ENCODE results near the gene TSPEAR. TPM values are rescaled to one million over a fixed set of nuclear protein-coding genes. Genes with fewer than 3 reads are reported as not detected.

The TSPEAR gene
- total RNA-seq: not detected in 2 replicates

DNA sequence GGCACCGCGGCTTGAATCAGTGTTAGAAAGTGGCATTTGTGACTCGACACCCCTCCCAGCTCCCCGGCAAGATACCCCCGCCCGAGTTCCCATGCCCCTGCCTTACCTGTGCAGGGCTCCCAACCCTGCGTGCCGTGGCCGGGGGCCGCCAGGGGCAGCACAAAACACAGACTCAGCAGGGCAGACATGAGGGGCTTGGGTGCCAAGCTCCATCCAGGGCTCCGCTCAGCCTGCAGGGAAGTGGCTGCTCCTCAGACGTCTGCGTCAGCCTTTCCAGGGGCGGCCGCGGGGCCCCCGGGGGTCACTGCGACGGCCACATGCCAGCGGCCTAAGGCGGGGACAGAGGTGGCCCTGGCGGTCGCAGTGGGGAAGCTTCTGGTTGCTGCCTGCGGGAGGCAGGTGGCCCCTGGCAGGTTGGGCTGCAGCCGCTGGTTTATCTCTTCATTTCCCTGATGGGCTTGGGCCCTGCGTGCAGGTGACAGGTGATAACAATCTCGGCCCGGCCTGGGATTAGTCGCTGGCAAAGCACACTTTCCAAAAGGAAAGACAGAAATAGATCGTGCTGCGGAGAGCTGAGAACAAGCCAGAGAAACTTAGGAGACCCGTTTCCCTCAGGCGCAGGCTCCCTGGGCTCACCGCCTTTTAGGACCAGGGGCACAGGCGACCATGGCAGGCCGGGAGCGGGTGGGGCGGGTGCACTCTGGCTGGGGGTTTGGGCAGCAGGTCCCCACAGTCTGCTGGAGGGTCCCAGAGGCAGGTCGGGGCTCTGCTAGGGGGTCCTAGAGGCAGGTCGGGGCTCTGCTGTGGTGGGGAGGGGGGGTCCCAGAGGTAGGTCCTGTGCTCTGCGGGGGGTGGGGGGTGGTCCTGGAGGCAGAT, at the start of gene TSPEAR:
Gene TSPEAR (minus strand): TSS at position 246 of the 876 bp plus-strand sequence. CDS start 58 bp downstream, at position 188.

DNA sequence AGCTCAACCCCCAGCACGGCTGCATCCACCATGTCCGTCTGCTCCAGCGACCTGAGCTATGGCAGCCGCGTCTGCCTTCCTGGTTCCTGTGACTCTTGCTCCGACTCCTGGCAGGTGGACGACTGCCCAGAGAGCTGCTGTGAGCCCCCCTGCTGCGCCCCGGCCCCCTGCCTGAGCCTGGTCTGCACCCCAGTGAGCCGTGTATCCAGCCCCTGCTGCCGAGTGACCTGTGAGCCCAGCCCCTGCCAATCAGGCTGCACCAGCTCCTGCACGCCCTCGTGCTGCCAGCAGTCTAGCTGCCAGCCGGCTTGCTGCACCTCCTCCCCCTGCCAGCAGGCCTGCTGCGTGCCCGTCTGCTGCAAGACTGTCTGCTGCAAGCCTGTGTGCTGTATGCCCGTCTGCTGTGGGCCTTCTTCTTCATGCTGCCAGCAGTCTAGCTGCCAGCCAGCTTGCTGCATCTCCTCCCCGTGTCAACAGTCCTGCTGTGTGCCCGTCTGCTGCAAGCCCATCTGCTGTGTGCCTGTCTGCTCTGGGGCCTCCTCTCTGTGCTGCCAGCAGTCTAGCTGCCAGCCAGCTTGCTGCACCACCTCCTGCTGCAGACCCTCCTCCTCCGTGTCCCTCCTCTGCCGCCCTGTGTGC, 14.1 kb downstream of the TSPEAR start, which contains the start of gene KRTAP10-12:
Gene KRTAP10-12 (plus strand): TSS at position 1 of the 639 bp plus-strand sequence. CDS start 30 bp downstream, at position 31.

DNA sequence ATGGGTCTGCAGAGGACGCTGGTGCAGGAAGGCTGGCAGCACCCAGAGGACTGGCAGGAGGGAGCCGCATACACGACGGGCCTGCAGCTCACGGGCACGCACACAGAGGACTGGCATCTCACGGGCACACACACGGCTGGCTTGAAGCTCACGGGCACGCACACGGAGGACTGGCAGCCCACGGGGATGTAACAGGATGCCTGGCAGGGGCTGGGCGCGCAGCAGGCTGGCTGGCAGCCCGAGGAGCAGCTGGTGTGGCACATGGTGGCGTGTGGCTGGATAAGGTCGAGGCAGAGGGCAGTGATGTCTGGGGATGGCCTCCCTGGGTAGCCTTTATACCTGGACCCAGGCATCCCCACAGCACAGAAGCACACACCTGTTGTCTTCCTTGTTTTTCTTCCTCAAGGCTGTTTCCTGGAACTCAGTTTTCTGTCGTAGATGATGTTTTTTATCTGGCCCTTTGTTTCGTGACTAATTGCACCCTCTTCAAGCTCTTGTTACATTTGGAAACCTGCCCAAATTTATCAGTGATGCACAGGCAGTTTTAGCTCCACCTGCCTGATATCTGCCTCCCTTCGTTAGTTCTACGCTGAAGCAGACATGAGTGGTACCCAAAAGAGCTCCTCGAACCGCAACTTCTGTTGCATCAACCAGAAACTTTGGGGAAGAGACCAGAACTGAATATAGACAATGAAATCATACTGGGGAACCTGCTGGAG, 29.4 kb downstream of the TSPEAR start, which contains the start of gene KRTAP12-1:
Gene KRTAP12-1 (minus strand): TSS at position 303 of the 719 bp plus-strand sequence. CDS start 40 bp downstream, at position 263.

DNA sequence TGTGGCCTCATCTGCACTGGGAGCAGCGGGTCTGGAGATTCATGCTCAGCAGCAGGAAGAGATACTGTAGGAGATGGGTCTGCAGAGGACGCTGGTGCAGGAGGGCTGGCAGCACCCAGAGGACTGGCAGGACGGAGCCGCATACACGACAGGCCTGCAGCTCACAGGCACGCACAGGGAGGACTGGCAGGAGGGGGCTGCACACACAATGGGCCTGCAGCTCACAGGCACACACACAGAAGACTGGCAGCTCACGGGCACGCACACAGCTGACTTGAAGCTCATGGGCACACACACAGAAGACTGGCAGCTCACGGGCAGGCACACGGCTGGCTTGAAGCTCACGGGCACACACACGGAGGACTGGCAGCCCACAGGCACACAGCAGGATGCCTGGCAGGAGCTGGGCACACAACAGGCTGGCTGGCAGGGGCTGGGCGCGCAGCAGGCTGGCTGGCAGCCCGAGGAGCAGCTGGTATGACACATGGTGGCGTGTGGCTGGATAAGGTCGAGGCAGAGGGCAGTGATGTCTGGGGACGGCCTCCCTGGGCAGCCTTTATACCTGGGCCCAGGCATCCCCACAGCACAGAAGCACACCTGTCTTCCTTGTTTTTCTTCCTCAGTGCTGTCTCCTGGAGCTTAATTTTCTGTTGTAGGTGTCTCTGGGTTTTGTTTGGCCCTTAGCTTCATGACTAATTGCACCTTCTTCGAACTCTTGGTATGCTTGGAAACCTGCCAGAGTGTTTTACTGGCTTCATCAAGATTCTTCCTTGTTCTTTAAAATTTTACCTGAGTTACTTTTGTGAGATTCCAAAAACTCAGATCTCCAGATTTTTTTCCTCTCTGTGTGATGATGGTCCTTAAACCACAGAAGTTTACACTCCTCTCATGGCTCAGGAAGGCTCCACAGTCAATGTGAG, 44.7 kb downstream of the TSPEAR start, which contains the start of gene KRTAP12-2:
Gene KRTAP12-2 (minus strand): TSS at position 527 of the 920 bp plus-strand sequence. CDS start 41 bp downstream, at position 486.

DNA sequence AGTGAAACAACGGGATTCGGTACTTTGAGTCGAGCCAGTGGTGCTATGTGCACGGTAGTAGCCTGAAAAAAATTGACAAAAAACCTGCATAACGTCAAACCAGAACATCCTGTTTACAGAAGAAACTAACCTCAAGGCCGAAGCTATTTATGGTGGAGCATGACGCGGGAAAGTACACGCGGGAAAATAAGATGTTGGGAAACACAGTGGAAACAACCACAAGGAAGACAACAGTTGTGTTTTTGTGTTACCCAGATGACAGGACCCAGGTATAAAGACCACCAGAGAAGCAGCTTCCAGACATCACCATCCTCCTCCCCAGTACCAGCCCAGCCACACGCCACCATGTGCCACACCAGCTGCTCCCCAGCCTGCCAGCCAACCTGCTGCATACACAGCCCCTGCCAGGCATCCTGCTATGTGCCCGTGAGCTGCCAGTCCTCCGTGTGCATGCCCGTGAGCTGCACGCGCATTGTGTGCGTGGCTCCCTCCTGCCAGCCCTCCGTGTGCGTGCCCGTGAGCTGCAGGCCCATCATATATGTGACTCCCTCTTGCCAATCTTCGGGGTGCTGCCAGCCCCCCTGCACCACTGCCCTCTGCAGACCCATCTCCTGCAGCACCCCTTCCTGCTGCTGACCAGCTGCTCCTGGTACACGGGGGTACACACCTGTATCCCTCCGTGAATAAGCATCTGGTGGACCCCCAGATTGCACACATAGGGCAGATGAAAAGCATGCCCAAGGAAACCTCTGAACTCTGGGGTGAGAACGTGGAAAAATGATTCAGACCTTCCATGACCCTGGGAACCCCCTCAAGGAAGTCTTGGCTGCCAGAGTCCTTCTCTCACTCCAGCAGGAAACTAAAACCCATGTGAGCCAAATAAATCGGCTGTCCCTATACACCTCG, 53.5 kb downstream of the TSPEAR start, which contains the start of gene KRTAP12-3:
Gene KRTAP12-3 (plus strand): TSS at position 298 of the 906 bp plus-strand sequence. CDS start 48 bp downstream, at position 346.

DNA sequence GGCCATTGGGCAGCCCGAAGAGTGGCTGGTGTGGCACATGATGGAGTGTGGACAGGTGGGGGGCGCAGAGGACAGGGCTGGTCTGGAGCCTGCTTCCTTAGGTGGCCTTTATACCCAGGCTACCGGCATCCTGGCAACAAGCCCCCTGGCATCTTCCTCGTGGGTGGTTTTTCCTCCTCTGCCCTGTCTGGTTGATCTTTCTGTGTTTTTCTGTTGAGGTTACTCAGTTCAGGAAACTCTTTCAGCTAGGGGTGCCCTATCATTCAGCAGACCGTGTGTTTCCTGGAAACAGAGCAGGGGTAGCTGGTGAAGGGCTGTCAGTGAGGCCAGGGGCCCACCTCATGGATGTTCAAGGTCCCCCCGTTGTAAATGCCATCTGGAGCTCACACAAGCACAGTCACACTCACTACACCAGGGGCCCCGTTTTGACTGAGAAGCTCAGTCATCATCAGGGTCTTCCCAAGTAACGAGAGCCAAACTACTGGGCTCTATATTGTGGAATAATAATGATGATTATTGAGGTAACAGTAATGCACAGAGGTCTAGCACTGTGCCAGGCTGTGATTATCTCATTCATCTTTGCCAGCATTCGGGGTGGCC, 56.7 kb downstream of the TSPEAR start, which contains the start of gene KRTAP12-4:
Gene KRTAP12-4 (minus strand): TSS at position 84 of the 600 bp plus-strand sequence. CDS start 45 bp downstream, at position 39.

DNA sequence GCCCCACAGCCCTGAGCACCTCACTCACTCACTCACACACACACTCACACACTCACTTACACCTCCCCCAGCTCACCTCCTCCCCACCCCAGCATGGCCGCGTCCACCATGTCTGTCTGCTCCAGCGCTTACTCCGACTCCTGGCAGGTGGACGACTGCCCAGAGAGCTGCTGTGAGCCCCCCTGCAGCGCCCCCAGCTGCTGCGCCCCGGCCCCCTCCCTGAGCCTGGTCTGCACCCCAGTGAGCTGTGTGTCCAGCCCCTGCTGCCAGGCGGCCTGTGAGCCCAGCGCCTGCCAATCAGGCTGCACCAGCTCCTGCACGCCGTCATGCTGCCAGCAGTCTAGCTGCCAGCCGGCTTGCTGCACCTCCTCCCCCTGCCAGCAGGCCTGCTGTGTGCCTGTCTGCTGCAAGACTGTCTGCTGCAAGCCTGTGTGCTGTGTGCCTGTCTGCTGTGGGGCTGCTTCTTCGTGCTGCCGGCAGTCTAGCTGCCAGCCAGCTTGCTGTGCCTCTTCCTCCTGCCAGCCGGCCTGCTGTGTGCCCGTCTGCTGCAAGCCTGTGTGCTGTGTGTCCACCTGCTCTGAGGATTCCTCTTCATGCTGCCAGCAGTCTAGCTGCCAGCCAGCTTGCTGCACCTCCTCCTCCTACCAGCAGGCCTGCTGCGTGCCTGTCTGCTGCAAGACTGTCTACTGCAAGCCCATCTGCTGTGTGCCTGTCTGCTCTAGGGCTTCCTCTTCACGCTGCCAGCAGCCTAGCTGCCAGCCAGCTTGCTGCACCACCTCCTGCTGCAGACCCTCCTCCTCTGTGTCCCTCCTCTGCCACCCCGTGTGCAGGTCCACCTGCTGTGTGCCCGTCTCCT, 64.8 kb downstream of the TSPEAR start, which contains the start of gene KRTAP10-11:
Gene KRTAP10-11 (plus strand): TSS at position 49 of the 856 bp plus-strand sequence. CDS start 45 bp downstream, at position 94.

DNA sequence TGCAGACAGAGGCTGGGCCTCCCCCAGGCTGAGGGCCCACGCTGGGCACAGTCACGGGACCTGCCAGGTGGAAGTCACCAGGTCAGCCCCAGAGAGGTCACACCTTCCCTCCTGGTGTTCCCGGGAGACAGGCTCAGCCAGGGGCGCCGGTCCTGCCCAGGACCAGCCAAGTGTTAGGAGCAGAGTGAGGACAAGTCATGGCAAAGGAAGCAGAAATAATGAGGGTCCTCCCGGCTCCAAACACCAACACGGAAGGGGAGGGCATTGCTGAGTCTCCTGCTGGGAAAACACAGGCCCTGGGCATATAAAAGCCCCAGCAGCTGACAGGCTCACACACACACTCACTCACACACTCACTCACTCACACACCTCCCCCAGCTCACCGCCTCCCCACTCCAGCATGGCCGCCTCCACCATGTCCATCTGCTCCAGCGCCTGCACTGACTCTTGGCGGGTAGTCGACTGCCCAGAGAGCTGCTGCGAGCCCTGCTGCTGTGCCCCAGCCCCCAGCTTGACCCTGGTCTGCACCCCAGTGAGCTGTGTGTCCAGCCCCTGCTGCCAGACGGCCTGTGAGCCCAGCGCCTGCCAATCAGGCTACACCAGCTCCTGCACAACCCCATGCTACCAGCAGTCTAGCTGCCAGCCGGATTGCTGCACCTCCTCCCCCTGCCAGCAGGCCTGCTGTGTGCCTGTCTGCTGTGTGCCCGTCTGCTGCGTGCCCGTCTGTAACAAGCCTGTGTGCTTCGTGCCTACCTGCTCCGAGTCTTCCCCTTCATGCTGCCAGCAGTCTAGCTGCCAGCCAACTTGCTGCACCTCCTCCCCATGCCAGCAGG, 74.1 kb downstream of the TSPEAR start, which contains the start of gene KRTAP10-10:
Gene KRTAP10-10 (plus strand): TSS at position 339 of the 833 bp plus-strand sequence. CDS start 62 bp downstream, at position 401.

DNA sequence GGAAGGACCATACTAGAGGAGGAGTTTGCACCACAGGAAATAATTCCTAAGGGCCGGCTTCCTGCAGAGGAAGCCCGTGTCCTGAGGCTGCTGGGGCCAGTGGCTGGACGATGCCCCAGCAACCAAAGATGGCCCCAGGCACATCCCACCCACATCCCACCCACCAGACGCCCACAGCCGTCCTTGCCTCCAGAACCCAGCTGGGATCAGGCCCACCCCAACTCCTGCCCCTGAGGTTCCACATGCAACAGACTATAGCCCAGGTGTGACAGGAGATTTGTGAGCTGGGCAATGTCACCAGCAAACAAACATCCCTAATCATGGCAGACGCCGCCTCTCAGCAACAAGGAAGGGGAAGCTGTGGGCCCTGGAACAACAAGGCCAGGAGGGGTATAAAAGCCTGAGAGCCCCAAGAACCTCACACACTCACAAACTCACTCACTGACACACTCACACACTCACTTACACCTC, 84.7 kb downstream of the TSPEAR start, which contains the start of gene KRTAP10-9:
Gene KRTAP10-9 (plus strand): TSS at position 421 of the 471 bp plus-strand sequence. CDS start 79 bp downstream, outside the sequence.

DNA sequence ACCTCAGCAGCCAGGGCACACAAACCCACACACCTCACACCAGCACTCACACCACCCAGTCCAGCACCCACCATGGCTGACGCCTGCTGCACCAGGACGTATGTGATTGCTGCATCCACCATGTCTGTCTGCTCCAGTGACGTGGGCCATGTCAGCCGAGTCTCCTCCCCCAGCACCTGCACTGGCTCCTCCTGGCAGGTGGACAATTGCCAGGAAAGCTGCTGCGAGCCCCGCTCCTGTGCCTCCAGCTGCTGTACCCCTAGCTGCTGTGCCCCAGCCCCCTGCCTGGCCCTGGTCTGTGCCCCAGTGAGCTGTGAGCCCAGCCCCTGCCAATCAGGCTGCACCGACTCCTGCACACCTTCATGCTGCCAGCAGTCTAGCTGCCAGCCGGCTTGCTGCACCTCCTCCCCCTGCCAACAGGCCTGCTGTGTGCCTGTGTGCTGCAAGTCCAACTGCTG, 99.3 kb downstream of the TSPEAR start, which contains the start of gene KRTAP10-8:
Gene KRTAP10-8 (plus strand): TSS at position 51 of the 458 bp plus-strand sequence. CDS start 22 bp downstream, at position 73.

DNA sequence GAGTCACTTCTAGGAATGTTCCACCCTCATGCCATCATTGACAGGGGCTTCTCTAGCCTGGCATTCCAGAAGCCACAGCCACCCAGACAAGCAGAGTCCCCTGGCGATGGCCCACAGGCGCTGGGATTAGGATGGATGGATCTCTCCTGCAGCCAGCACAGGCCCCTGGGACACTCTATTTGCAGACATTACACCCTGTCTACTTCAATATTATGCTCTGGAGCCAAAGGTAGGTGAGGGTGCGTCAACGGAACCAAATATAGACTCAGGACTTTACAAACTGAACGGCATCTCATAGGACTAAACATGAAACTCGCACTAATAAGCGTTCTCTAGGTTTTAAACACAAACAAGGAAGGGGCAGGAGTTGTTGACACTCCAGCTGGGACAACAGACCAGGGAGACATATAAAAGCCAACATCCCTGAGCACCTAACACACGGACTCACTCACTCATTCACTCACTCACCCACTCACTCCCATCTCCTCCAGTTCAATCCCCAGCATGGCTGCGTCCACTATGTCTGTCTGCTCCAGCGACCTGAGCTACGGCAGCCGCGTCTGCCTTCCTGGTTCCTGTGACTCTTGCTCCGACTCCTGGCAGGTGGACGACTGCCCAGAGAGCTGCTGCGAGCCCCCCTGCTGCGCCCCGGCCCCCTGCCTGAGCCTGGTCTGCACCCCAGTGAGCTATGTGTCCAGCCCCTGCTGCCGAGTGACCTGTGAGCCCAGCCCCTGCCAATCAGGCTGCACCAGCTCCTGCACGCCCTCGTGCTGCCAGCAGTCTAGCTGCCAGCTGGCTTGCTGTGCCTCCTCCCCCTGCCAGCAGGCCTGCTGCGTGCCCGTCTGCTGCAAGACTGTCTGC, 111.0 kb downstream of the TSPEAR start, which contains the start of gene KRTAP10-7:
Gene KRTAP10-7 (plus strand): TSS at position 480 of the 861 bp plus-strand sequence. CDS start 25 bp downstream, at position 505.

DNA sequence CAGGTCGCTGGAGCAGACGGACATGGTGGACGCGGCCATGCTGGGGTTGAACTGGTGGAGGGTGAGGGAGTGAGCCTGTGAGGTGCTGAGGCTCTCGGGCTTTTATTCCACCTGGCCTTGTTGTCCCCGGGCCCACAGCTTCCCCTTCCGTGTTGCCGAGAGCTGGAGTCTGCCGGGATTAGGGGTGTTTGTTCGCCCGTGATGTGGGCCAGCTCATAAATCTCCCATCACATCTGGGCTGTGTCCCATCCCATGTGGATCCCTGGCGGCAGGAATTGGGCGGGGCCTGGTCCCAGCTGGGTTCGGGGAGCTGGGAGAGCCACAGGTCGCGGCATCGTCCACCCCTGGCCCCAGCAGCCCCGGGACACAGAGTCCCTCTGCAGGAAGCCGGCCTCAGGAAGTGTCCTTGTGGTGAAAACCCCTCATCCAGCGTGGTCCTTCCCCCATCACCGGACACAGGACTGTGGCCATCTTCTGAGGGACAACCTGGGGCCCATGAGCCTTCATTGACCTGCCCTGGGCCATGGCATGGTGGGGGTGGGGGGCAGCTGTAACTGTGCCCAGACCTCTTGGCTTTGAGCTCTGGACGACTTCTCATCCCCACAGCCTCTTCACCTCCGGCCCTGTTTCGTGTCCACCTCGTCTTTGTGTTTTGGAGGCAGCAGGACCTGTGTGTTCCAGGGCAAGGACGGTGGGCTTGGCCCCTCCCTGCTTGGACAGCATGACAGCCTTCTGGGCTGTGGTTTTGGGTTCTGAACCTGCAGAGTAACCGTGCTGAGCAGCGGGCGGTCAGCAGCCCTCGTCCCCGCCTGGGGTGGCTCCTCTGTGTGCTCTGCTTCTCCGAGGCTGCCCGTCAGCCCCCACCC, 118.7 kb downstream of the TSPEAR start, which contains the start of gene KRTAP10-6:
Gene KRTAP10-6 (minus strand): TSS at position 60 of the 866 bp plus-strand sequence. CDS start 21 bp downstream, at position 39.

DNA sequence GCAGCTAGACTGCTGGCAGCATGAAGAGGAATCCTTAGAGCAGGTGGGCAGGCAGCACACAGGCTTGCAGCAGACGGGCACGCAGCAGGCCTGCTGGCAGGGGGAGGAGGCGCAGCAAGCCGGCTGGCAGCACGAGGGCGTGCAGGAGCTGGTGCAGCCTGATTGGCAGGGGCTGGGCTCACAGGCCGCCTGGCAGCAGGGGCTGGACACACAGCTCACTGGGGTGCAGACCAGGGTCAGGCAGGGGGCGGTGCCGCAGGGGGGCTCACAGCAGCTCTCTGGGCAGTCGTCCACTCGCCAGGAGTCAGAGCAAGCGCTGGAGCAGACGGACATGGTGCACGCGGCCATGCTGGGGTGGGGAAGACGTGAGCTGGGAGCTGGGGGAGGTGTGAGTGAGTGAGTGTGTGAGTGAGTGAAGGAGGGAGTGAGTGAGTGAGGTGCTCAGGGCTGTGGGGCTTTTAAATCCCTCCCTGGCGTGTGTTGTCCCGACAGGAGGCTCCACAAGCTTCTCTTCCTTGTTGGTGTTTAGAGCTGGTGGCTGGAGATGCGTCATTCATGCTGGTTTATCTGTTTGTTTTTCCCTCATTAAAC, 131.0 kb downstream of the TSPEAR start, which contains the start of gene KRTAP10-5:
Gene KRTAP10-5 (minus strand): TSS at position 374 of the 591 bp plus-strand sequence. CDS start 26 bp downstream, at position 348.

